ENCODE results near the gene RAB35.

The RAB35 gene

DNA sequence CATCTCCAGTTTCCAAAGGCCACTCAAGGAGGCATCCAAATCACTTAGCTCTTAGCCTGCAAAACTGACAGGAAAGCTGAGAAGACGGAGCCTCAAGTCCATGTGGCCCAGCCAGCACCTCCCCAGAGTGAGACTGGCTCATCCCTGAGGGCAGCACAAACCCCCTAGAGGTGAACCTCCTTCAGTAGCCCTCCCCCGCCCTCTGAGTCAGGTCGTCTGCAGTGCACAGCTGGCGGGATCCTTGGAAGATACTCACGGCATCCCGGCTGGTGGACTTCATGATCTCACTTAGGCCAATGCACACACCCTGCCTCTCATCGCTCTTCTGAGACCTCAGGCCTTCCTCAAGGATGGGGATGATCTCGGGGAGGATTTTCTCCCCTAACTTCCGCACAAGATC, 24.1 kb upstream of the RAB35 start:
- TF ChIP-seq TRIM28 (IDR thresholded peaks at IDR 0.05; ENCODE audit: borderline replicate concordance, low read length) (no peak), SCRT1 (tag by site-specific recombination; IDR thresholded peaks at IDR 0.05; ENCODE audit: borderline replicate concordance) (no peak), ZBTB7A (tag by site-specific recombination; IDR thresholded peaks at IDR 0.05; ENCODE audit: low read depth) (no peak), ZBTB10 (tag by site-specific recombination; IDR thresholded peaks at IDR 0.05) (no peak), ZNF777 (tag by site-specific recombination; IDR thresholded peaks at IDR 0.05; ENCODE audit: borderline replicate concordance) (no peak), ZNF473 (tag by site-specific recombination; IDR thresholded peaks at IDR 0.05) (no peak), ZNF660 (tag by site-specific recombination; IDR thresholded peaks at IDR 0.05) (no peak), ZNF548 (tag by site-specific recombination; IDR thresholded peaks at IDR 0.05) (no peak)
- Histone ChIP-seq H3K27ac (ENCODE audit: extremely low read depth, low read depth, low read length) (no peak overlapping the region), H3K9me3 (ENCODE audit: control insufficient read depth, insufficient read depth, low read depth, low read length) (no peaks in the 10 kb centered on the region), H3K36me3 (ENCODE audit: control insufficient read depth in 2 of 2, insufficient read depth in 1 of 2, low read length in 2 of 2) (peaks cover 62 to 96% of the 10 kb centered on the region in 2 experiments), H3K4me1 (ENCODE audit: control insufficient read depth, insufficient read depth, low read length) (no peaks in the 10 kb centered on the region), H3K4me3 (ENCODE audit: low read depth, low read length) (no peak overlapping the region)
- POLR2A ChIA-PET, result no interaction called here
- CTCF ChIA-PET, result interaction anchor here (1.0 kb wide), 1 partner anchor 152 kb away, joined by 3 read pairs; the partner anchor contains the start of gene BICDL1

DNA sequence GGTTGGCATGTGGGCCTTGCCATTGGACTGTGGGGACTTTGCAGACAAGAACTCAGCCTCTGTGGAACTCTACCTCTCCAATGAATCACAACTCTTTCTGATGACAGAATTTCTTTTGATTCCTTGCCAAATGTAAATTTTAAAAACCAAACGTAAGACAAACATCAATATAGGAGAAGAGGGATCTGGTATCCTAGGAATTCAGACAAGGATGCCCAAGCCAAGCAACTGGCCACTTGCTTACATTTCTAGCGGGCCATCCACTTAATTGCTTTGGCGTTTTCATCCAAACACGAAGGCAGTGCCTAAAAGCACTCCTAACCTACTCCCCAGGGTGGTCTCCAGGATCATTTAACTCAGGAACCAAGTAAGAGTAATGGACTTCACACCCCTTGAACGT, 23.4 kb upstream of the RAB35 start:
- Histone ChIP-seq H3K27ac (ENCODE audit: extremely low read depth, low read depth, low read length) (no peak overlapping the region), H3K36me3 (ENCODE audit: control insufficient read depth in 2 of 2, insufficient read depth in 1 of 2, low read length in 2 of 2) (peaks cover 61 to 96% of the 10 kb centered on the region in 2 experiments), H3K9me3 (ENCODE audit: control insufficient read depth, insufficient read depth, low read depth, low read length) (no peaks in the 10 kb centered on the region), H3K4me1 (ENCODE audit: control insufficient read depth, insufficient read depth, low read length) (no peaks in the 10 kb centered on the region), H3K4me3 (ENCODE audit: low read depth, low read length) (no peak overlapping the region)
- TF ChIP-seq, protein P1, sequence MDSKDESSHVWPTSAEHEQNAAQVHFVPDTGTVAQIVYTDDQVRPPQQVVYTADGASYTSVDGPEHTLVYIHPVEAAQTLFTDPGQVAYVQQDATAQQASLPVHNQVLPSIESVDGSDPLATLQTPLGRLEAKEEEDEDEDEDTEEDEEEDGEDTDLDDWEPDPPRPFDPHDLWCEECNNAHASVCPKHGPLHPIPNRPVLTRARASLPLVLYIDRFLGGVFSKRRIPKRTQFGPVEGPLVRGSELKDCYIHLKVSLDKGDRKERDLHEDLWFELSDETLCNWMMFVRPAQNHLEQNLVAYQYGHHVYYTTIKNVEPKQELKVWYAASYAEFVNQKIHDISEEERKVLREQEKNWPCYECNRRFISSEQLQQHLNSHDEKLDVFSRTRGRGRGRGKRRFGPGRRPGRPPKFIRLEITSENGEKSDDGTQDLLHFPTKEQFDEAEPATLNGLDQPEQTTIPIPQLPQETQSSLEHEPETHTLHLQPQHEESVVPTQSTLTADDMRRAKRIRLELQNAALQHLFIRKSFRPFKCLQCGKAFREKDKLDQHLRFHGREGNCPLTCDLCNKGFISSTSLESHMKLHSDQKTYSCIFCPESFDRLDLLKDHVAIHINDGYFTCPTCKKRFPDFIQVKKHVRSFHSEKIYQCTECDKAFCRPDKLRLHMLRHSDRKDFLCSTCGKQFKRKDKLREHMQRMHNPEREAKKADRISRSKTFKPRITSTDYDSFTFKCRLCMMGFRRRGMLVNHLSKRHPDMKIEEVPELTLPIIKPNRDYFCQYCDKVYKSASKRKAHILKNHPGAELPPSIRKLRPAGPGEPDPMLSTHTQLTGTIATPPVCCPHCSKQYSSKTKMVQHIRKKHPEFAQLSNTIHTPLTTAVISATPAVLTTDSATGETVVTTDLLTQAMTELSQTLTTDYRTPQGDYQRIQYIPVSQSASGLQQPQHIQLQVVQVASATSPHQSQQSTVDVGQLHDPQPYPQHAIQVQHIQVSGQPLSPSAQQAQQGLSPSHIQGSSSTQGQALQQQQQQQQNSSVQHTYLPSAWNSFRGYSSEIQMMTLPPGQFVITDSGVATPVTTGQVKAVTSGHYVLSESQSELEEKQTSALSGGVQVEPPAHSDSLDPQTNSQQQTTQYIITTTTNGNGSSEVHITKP (tag by site-specific recombination; IDR thresholded peaks at IDR 0.05), result no peak
- TF ChIP-seq ZNF623 (tag by site-specific recombination; IDR thresholded peaks at IDR 0.05) (no peak), GLIS1 (tag by site-specific recombination; IDR thresholded peaks at IDR 0.05) (no peak), ZNF266 (tag by site-specific recombination; IDR thresholded peaks at IDR 0.05; ENCODE audit: low read depth) (no peak), SP2 (tag by site-specific recombination; IDR thresholded peaks at IDR 0.05) (no peak), ZFP3 (tag by site-specific recombination; IDR thresholded peaks at IDR 0.05; ENCODE audit: low read depth) (no peak), ZBTB1 (tag by site-specific recombination; IDR thresholded peaks at IDR 0.05) (no peak), GFI1B (tag by site-specific recombination; IDR thresholded peaks at IDR 0.05) (no peak), YY2 (tag by site-specific recombination; IDR thresholded peaks at IDR 0.05) (no peak)
- TF ChIP-seq, protein P2, sequence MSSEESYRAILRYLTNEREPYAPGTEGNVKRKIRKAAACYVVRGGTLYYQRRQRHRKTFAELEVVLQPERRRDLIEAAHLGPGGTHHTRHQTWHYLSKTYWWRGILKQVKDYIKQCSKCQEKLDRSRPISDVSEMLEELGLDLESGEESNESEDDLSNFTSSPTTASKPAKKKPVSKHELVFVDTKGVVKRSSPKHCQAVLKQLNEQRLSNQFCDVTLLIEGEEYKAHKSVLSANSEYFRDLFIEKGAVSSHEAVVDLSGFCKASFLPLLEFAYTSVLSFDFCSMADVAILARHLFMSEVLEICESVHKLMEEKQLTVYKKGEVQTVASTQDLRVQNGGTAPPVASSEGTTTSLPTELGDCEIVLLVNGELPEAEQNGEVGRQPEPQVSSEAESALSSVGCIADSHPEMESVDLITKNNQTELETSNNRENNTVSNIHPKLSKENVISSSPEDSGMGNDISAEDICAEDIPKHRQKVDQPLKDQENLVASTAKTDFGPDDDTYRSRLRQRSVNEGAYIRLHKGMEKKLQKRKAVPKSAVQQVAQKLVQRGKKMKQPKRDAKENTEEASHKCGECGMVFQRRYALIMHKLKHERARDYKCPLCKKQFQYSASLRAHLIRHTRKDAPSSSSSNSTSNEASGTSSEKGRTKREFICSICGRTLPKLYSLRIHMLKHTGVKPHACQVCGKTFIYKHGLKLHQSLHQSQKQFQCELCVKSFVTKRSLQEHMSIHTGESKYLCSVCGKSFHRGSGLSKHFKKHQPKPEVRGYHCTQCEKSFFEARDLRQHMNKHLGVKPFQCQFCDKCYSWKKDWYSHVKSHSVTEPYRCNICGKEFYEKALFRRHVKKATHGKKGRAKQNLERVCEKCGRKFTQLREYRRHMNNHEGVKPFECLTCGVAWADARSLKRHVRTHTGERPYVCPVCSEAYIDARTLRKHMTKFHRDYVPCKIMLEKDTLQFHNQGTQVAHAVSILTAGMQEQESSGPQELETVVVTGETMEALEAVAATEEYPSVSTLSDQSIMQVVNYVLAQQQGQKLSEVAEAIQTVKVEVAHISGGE (tag by site-specific recombination; conservative IDR thresholded peaks at IDR 0.05; ENCODE audit: low read depth), result no peak
- CTCF ChIA-PET, result interaction anchor here (1.0 kb wide), 1 partner anchor 151 kb away, joined by 3 read pairs; the partner anchor contains the start of gene BICDL1
- POLR2A ChIA-PET, result no interaction called here

All from HEK293 (cell line).